ENCODE measurements around the gene CD300H.
"Not testable (repeated sequence)": the region's sequence is repeated elsewhere in the genome, so short reads cannot be mapped to it uniquely, and the experiment has no call there.

Gene CD300H

DNA sequence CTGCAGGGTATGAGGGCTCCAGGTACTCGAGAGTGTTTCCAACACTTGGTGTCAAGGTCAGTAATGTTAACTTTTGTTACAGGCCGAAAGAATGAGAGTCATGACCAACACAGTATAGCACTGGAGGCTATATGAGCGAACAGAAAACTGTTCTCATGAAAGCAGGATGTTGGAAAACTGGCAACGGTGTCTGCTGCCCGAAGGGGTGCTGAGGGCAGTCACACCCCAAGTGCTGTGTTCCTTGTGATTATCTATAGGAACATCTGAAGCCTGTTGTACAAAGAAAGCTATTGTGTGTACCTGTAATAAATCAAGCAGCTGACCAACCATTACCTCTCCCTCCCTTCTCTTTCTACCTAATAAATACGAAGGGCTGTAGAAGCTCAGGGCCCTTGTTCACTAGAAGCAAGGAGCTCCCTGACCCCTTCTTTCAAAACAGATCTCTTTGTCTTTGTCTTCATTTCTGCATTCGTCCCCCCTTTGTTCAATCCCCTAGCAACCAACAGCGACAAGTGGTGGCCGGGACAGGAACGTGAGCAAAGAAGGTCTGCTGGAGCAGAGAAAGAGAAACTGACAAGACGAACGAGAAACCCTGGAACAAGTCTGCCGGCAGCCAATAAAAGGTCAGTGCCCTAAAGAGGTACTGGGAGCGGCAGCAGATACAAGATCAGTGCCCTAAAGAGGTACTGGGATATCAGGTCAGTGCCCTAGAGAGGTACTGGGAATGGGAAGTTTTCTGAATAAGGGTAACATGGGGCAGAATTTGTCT lies 17.2 kb upstream of the CD300H start:
- DNase-seq, result no peak

DNA sequence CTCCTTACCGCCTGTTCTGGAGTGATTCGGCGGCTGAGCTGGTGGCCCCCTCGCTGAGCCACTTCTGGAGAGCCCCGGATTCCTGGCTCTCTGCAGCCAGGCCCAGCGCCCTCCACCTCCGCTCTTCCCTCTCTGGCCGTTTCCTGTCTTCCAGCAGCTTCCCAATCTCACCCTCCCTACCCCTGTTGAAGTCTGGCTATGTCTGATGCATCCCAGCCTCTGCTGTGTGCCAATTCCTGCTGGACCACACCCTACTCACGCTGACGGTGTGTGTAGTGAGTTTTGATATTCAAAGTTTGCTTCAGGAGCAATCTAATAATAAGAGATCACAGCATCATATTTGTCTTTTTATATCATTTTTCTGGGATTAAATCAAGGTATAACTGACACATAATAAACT lies 15.3 kb upstream of the CD300H start:
- no peak for DNase-seq

DNA sequence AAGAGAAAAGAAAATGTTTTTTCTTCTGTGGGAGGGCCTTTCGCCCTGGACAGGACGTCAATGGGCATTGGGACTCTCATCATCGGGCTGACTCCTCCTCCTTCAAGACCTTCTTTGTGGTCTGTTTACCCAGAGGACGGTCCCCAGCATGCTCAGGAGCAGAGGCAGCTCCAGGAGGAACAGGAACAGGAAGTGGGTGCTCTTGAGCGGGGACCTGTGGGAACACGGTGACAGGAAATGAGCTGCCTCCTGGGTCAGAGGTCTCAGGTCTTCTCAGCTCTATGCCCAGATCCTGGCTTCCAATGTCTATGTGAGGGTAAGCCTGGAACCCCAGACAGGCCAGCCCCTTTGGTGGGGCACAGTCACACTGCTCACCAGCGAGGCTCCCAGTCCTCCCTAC lies 12.6 kb upstream of the CD300H start:
- DNase-seq, result no peak

DNA sequence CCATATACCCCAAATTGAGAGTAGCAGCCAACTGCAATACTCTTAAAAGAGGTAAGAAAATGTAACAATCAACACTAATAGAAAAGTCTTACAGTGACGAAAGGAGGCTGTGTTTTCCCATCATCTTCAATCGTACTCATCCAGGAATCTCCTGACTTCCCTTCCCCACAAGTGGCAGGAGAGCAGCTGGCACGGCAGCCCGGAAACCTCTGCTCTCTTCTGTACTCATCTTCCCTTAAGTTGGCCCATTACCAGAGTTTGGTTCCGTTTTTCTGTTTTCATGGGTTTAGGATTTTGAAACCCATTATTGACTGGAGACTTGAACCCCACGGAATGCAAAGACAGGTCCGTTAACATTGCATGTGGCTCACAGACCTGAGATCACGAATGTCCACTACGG lies 11.7 kb upstream of the CD300H start:
- DNase-seq, result no peak

DNA sequence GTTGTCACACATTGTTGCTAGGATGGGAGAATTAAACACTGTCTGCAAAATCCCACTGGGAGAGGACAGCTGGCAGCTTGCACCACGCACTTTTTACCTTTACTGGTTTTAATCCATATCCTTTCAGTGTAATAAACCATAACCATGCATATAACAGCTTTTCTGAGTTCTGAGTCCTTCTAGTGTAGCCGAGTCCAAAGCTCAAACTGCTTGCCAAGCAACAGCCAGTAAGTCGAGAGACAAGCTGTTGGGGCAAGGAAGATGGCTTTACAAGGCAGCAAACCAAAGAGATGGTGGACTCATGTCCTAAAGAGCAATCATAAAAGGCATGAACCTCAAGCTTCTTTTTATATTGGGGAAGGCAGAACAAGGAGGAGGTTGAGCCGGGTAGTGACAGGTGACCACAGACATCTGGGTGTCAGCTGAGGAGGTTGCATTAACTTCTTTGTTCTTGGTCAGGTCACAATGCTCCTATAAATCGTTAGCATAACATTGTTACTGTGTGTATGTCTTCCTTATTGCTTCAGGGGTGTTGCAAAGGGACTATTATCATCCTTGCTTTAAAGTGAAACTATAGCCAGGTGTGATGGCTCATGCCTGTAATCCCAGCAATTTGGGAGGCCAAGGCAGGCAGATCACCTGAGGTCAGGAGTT lies 7.3 kb upstream of the CD300H start:
- DNase-seq, result no peak

DNA sequence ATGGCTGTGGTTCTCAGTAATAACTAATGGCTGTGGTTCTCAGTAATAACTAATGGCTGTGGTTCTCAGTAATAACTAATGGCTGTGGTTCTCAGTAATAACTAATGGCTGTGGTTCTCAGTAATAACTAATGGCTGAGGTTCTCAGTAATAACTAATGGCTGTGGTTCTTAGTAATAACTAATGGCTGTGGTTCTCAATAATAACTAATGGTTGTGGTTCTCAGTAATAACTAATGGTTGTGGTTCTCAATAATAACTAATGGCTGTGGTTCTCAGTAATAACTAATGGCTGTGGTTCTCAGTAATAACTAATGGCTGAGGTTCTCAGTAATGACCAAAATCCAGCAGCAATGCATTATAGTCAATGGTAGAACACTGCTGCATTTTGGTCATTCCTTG lies 6.3 kb upstream of the CD300H start:
- not testable (repeated sequence) for DNase-seq

DNA sequence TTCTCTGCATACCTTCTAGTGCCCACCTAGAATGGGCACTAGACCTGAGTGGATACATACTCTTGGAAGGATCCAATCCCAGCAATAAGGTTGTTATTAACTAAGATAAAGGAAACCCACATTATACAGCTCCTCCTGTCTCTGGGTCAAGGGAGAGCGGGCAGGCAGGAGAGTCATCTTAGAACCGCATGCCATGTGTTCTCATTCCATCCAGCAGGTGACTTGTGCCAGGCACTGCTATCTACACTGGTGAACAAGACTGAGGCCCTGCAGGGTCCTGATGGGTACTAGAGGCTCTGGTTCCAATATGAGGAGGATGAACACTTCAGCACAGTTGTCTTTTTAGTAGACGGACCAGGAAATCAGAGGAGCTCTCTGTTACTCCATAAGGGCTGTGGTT lies 5.9 kb upstream of the CD300H start:
- DNase-seq, result no peak

DNA sequence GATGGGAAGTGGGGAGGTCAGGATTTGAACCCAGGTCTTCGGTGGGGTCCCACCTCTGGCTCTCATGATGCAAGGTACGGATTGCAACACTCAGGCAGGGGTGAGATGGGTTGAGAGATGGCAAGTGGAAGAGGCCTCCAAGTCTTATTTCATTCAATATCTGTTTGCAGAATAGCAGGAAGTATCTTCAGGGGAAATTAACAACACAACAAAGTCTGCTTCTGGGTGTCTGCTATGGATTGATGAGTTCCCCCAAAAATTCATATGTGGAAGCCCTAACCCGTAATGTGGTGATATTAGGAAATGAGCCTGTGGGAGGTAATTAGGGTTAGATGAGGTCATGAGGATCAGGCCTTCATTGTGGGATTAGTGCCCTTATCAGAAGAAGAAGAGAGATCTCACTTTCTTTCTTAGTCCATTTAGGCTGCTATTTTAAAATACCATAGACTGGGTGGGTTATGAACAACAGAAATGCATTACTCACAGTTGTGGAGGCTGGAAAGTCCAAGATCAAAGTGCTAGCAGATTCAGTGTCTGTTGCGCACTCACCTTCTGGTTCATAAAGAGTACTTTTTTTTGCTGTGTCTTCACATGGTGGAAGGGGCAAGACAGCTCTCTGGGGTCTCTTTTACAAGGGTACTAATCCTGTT lies 4.4 kb upstream of the CD300H start:
- peak in 1 of 2 donors; percentile 5 for DNase-seq

DNA sequence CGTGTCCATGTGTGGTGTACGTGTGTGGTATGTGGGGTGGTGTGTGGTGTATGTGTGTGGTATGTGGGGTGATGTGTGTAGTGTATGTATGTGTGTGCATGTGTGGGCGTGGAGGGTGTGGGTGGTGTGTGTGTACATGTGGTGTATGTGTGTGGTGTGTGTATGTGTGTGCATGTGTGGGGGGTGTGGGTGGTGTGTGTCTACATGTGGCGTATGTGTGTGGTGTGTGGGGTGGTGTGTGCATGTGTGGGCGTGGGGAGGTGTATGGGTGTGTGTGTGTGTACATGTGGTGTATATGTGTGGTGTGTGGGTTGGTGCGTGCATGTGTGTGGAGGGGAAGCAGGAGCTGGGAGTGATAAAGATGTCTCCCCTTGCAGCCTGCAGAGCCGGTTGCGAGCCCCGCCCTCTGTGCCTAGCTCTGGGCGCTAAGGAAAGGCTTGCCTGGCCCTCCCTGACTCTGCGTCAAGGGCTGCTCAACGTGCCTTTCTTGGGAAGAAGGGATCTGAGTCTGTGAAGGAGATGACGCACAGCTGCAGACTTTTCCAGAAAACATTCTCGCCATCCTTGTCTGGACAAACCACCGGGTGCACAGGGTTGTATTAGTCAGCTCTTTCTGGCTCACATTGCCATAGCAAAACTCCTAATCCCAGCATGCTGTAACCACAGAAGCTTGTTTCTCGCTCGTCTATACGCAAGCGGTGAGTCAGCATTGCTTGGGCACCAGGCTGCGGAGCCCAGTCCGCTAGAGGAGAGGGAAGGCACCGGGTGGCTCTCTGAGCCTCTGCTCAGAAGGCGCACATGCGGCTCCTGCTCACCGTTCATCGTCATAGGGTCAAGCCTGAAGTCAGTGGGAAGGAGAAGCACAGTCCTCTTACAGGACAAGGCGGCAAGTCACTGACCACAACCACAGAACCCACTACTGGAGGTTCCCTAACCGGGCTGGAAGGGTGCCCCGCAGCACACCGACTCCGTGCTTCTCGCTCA lies 2.0 kb upstream of the CD300H start:
- DNase-seq, result peak in 1 of 2 donors; percentile 83

DNA sequence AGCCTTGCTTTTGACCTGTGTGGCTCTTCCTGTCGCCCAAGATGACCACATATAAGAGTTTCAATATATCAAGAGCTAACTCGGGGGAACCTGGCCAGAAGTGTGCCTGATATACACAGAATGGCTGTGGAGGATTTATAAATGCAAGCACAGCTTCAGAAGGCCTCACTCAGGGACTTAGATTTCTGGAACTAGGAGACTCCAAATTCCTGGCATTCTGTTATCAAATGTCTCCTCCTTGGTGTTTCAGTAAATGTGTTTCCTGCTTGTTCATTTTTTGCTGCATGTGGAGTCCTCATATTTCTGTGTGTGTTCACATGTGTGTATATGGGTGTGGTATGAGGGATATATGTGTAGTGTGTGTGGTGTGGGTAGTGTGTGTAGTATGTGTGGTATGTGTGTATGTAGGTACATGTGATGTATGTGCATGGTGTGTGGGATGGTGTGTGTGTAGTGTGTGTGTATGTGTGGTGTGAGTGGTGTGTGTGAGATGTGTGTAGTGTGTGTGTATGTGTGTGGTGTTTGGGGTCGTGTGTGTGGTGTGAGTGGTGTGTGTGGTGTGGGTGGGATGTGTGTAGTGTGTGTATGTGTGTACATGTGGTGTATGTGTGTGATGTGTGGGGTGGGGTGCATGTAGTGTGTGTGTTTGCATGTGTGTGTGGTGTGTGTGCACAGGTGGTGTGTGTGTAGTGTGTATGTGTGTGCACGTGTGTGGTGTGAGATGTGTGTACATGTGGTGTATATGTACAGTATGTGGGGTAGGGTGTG lies 981 bp upstream of the CD300H start:
- DNase-seq, result no peak

DNA sequence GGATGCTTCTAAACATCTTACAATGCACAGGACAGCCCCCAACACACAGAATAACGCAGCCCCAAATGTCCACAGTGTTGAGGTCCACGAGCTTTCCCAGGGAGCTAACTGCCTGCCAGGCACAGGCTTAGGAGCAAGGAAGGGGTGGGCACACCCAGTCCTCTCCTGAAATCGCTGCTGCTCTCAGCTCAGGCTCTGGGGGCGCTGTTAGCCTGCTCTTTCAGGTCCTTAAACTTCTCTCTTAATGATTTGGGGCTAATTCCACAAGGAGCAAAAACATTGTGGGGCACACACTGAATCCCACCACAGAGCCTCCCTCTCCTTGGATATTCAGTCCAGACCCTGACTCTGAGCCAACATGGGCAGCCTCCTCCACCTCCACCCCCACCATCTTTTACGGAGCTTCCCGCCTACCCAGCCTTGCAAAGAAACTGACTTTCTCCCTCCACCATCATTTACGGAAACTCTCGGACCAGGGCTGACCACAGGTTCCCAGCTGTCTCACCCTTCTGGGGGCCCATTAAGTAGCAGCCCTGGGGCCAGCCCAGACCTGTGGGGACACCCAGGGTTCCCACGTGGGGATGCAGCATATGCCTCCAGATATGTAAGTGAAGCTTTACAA lies 1.1 kb downstream of the CD300H start:
- peak; percentile 17 to 40 for DNase-seq

DNA sequence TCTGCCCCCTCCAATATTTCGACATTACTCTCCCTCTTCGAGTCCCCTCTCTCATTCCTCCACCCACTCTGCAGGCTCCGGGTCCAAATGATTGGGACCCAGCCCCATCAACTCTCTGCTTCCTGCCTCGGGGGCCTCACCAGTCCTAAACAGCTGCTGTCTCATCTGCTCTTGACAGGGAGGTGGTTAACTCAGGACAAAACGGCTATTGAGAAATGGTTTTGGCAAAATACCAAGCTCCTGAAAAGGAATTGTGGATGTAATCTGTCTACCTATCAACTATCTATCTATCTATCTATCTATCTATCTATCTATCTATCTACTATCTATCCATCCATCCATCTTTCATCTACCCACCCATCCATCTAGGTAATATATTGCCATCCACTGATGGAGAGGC lies 2.2 kb downstream of the CD300H start:
- no peak for DNase-seq

DNA sequence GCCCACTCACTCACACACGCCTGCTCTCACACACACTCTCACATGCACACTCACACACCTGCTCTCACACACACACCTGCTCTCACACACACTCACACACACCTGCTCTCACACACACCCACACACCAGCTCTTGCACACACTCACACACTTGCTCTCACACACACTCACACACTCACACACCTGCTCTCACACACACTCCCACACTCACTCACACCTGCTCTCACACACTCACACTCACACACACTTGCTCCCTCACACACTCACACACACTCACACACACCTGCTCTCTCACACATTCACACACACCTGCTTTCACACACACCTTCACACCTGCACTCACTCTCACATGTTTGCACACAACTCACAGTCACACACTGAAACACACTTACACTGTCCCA lies 4.0 kb downstream of the CD300H start:
- no peak for DNase-seq

DNA sequence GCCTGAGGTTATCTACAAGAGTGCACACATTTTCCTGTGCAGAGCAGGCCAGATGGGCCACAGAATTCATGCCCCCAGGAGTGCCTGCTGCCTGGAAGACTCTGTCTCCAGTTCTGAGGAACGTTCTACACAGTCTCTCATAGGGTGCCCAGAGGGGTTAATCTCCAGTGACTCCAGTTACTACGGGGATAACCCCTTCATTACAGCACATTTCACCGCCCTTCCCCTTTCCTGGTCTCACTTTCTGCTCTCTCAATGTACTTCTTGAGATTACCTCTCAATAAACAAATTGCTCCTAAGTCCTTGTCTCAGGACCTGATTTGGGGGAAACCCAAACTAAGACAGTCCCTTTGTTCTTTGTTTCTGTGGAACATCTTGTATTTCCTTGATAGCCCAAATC lies 5.7 kb downstream of the CD300H start:
- DNase-seq, result no peak

DNA sequence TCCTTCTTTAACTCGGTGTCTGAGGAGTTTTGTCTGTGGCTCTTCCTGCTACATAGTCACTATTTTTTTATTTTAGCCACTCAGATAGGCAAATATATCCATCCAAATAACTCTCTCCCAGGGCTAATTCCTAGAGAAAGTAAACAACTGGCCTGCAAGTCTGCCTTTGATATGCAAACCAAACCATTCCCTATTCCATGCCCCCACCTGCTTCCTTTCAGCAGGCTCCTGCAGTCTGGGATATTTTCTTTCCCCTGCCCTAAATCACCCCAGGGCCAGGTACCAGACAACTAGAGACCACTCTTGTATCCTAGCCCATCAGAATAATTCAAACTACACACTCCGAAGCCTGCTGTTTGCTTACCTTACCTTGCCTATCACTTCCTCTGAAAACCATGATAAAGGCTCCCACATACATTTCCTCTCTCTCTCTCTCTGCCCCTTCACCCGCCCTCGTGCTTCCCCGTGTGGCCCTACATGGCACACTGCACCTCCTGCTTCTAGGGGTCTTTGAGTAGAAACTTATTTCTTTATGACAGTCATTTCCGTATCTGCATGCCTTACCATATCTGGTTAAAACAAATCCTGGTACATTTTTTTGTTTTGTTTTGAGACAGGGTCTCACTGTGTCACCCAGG lies 8.3 kb downstream of the CD300H start:
- no peak for DNase-seq

DNA sequence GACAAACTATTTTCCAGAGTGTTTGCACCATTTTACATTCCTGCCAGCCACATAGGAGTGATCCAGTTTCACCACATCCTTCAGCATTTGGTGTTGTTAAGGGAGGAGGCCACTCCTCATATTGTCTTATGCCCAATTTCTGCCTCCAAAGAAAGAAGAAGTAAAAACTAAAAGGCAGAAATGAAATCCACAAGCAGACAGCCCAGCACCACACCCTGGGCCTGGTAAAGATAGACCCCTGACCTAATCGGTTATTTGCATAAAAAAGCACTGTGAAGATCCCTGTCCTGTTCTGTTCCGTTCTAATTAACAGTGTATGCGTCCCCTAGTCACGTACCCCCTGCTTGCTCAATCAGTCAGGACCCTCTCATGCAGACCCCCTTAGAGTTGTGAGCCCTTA lies 8.9 kb downstream of the CD300H start:
- not testable (repeated sequence) for DNase-seq

DNA sequence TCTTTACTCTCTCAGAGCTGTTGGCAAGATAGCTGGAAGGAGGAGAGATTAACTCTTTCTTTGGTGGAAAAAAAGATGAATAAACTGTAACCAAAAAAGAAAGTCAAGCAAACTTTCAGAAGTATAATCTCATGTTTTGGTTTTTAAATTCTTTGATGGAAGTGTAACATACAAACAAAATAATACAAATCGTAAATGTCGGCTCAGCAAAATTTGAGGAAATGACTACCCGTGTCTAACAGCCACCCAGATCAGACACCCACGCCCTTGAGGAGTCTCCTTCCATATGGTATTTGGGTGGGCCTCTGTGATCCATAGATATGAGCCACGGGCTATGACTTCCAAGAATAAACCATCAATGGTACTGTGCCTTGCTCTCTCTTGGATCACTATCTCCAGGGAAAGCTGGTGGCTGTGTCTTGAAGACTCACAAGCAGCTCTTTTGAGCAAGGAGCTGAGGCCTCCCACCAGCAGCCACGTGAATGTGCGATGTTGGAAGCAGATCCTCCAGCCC lies 11.8 kb downstream of the CD300H start:
- no peak for DNase-seq

DNA sequence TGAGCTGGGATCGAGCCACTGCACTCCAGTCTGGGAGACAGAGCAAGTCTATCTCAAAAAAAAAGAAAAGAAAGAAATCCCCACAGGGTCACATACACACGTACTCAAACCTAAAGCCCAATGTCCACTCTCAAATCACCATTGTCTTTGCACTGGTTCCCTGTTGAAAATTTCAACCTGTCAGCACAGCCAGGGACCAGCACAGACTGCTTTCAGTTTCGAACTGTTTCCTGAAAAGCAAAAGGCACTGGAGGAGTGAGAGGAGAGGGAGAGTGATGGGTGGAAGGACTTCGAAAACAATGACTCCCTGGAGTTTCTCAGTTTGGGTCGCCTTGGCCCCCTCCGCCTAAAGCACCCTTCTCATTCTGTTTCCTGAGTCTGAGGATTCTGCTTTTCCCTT lies 12.4 kb downstream of the CD300H start:
- DNase-seq, result no peak

DNA sequence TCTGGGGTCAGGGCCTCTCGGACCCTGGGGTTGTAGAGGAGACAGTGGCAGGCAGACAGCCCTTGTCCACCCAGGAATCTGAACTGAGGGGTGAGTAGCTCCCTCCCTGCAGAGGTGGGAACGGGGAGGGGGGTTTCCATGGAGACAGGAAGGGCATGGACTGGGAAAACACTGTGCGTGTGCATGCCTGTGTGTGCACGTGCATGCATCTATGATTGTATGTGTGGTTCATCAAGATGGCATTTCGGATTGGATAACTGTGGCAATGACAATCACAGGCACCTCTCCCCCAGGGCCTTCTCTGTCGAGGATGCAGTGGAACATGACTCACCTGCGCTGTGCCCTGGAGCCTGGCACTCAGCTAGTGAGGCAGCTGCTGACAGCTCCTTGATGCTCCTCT lies 15.3 kb downstream of the CD300H start:
- DNase-seq, result no peak

DNA sequence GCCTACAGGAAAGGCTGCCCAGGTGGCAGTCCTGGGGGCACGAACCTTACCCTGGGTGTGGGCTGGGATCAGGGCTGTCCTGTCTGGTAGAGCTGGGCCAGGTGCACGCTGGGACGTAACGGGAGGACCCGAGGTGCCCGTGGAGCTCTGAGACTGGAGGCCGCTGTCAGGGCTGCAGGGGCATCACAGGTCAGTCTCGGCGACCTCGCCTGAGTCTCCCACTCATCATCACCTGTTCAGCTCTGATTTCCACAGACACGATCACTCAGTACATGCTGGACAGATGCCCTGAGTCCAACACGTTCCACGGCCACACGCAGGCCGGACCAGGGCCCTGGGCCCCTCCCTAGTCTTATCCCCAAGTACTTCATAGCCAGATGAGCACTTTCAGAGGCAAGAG lies 16.7 kb downstream of the CD300H start:
- DNase-seq, result no peak

DNA sequence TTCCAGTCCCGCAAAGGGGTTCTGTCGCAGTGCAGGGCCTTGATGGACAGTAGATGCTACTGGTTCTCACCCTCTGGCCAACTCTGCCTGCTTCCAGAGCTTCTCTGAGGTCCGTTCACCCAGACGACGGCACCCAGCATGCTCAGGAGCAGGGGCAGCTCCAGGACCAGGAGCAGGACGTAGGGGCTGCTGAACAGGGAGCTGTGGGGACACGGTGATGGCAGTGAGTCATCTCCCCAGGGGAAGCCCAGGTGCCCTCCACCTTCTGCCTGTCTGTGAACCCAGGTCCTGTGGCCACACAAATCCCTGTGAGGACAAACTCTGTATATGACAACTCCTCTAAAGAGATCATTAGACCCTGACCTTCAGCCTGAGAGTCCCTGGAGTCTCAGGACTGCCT lies 18.0 kb downstream of the CD300H start:
- no peak for DNase-seq

Data from CD4-positive, alpha-beta T cell treated with Interleukin-1 beta for 1 hour (primary cell).